Calu3 (cell line): ENCODE measurements around the gene TSC2. TPM values are rescaled to one million over a fixed set of nuclear protein-coding genes. Genes with fewer than 3 reads are reported as not detected.

Experiments used
- BruUV-seq: library from RNA; stranded (reverse); fragments of 400-500 nt; replicated peaks from 2 replicates; lab custom pipeline; 2021; lab: Mats Ljungman, UMichigan
- CTCF ChIA-PET: fragments of 300-600 bp; sonication (Branson Sonifier 250); formaldehyde crosslinking; loops from one replicate; lab custom pipeline; 2022; ENCODE audit warnings: antibody characterized with exemption; lab: Charles Lee
- DNase-seq: peaks from one replicate; pipeline ENCODE4 v3.0.0; 2022
- H3K27ac Mint-ChIP-seq: one replicate; pipeline ENCODE4 v1.8.0; 2022; ENCODE audit warnings: mixed read lengths; ENCODE audit not compliant: unreplicated experiment
- H3K27me3 Mint-ChIP-seq: one replicate; pipeline ENCODE4 v1.8.0; 2022; ENCODE audit warnings: mixed read lengths; ENCODE audit not compliant: unreplicated experiment
- H3K36me3 Mint-ChIP-seq: one replicate; pipeline ENCODE4 v1.8.0; 2022; ENCODE audit warnings: mild to moderate bottlenecking, moderate library complexity, mixed read lengths; ENCODE audit not compliant: insufficient read depth, unreplicated experiment
- H3K4me1 Mint-ChIP-seq: one replicate; pipeline ENCODE4 v1.8.0; 2022; ENCODE audit warnings: mild to moderate bottlenecking, low read depth, mixed read lengths; ENCODE audit not compliant: unreplicated experiment
- H3K4me3 Mint-ChIP-seq: one replicate; pipeline ENCODE4 v1.8.0; 2022; ENCODE audit warnings: mild to moderate bottlenecking, low read depth, moderate library complexity, mixed read lengths; ENCODE audit not compliant: unreplicated experiment
- H3K9me3 Mint-ChIP-seq: one replicate; pipeline ENCODE4 v1.8.0; 2022; ENCODE audit warnings: low read depth, mixed read lengths; ENCODE audit not compliant: unreplicated experiment
- intact Hi-C: fragments of 100-400 bp; cut with micrococcal nuclease; formaldehyde crosslinking; loops from one replicate; pipeline ENCODE4 v1.10.0; 2022; ENCODE audit not compliant: unreplicated experiment
- total RNA-seq: library from RNA; stranded (reverse); gene quantifications from 2 replicates; pipeline ENCODE4 v1.2.3, GENCODE V29; 2022
- TF ChIP-seq, protein P1 (sequence below): fragments of 200-600 bp; IDR thresholded peaks from one replicate; pipeline ENCODE4 v1.8.0; 2022; ENCODE audit warnings: antibody characterized with exemption; ENCODE audit not compliant: unreplicated experiment

TSC2 gene
- total RNA-seq, 1 experiment from 2014 or later, result 170 TPM

GRCh38 chr16:2042986-2043666, 4.7 kb upstream of the TSC2 start:
- TF ChIP-seq, protein P1, sequence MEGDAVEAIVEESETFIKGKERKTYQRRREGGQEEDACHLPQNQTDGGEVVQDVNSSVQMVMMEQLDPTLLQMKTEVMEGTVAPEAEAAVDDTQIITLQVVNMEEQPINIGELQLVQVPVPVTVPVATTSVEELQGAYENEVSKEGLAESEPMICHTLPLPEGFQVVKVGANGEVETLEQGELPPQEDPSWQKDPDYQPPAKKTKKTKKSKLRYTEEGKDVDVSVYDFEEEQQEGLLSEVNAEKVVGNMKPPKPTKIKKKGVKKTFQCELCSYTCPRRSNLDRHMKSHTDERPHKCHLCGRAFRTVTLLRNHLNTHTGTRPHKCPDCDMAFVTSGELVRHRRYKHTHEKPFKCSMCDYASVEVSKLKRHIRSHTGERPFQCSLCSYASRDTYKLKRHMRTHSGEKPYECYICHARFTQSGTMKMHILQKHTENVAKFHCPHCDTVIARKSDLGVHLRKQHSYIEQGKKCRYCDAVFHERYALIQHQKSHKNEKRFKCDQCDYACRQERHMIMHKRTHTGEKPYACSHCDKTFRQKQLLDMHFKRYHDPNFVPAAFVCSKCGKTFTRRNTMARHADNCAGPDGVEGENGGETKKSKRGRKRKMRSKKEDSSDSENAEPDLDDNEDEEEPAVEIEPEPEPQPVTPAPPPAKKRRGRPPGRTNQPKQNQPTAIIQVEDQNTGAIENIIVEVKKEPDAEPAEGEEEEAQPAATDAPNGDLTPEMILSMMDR, result no peak
- peaks cover 35% of the 10 kb centered on the region for H3K4me1 Mint-ChIP-seq
- H3K36me3 Mint-ChIP-seq, result peaks cover 42% of the 10 kb centered on the region
- DNase-seq, result no peak
- intact Hi-C loops, result no loop called here
- no peak overlapping the region for H3K27ac Mint-ChIP-seq
- H3K27me3 Mint-ChIP-seq, result no peaks in the 10 kb centered on the region
- H3K4me3 Mint-ChIP-seq, result no peak overlapping the region
- CTCF ChIA-PET, result interaction anchor here (0.6 kb wide), 1 partner anchor 154 kb away, joined by 3 read pairs; no protein-coding TSS in a partner anchor
- no TSS peak for BruUV-seq
- no peaks in the 10 kb centered on the region for H3K9me3 Mint-ChIP-seq

- intact Hi-C loops, result no loop called here
- H3K9me3 Mint-ChIP-seq, result no peaks in the 10 kb centered on the region
- TF ChIP-seq, protein P1, result no peak
- no peak overlapping the region for H3K27ac Mint-ChIP-seq
- peaks cover 45% of the 10 kb centered on the region for H3K36me3 Mint-ChIP-seq
- no peak overlapping the region for H3K4me3 Mint-ChIP-seq
- peaks cover 41% of the 10 kb centered on the region for H3K4me1 Mint-ChIP-seq
- H3K27me3 Mint-ChIP-seq, result no peaks in the 10 kb centered on the region
- CTCF ChIA-PET, result no interaction called here
- no peak for DNase-seq
- no TSS peak for BruUV-seq
These were observed 3.9 kb upstream of the TSC2 start for GRCh38 chr16:2043667-2044451.

DNA sequence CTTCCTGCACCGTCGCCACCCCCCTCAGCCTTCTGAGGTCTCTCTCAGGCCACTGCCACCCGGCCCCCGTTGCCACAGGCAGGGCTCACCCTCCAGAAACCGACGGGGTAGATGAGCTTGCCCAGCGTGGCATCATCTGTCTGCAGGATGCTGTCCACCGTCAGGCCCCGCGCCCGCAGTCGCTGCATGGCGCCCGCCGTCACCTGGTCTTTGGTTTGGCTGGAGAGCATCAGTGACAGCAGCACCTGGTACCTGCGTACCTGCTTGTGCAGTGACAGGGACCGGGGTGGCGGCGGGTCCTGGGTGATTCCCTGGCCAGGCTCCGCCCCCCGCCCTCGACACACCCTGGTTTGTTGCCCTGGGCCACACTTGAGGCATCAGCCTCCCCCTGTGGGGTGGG, 3.2 kb upstream of the TSC2 start:
- TF ChIP-seq, protein P1, result no peak
- BruUV-seq, result no TSS peak
- peaks cover 42% of the 10 kb centered on the region for H3K4me1 Mint-ChIP-seq
- no peak for DNase-seq
- peaks cover 43% of the 10 kb centered on the region for H3K36me3 Mint-ChIP-seq
- no peaks in the 10 kb centered on the region for H3K9me3 Mint-ChIP-seq
- no peak overlapping the region for H3K27ac Mint-ChIP-seq
- CTCF ChIA-PET, result no interaction called here
- intact Hi-C loops, result no loop called here
- H3K4me3 Mint-ChIP-seq, result no peak overlapping the region
- no peaks in the 10 kb centered on the region for H3K27me3 Mint-ChIP-seq

GRCh38 chr16:2045965-2046892, 1.6 kb upstream of the TSC2 start:
- CTCF ChIA-PET, result interaction anchor here (1.2 kb wide), 2 partner anchors 19 to 75 kb away, joined by 4 read pairs; no protein-coding TSS in a partner anchor
- no peaks in the 10 kb centered on the region for H3K27me3 Mint-ChIP-seq
- intact Hi-C loops, result no loop called here
- H3K27ac Mint-ChIP-seq, result peak overlapping the region; percentile 11
- no TSS peak for BruUV-seq
- peaks cover 45% of the 10 kb centered on the region for H3K36me3 Mint-ChIP-seq
- H3K4me3 Mint-ChIP-seq, result peak overlapping the region; percentile 75
- peaks cover 32% of the 10 kb centered on the region for H3K4me1 Mint-ChIP-seq
- TF ChIP-seq, protein P1, result no peak
- no peak for DNase-seq
- no peaks in the 10 kb centered on the region for H3K9me3 Mint-ChIP-seq
